OCI-LY1 (cell line): ENCODE results near the gene GHRH.

Experiments
- H2AFZ ChIP-seq: fragments of 200-600 bp; sonication (generic), shearing (Covaris generic); 2 replicates; pipeline ENCODE4 v1.6.0; 2014; ENCODE audit warnings: antibody characterized with exemption, mild to moderate bottlenecking, low read length
- H3F3A ChIP-seq: fragments of 200-600 bp; sonication (generic), shearing (Covaris generic); 2 replicates; pipeline ENCODE4 v1.6.0; 2014; ENCODE audit warnings: mild to moderate bottlenecking, antibody characterized with exemption, low read length, moderate library complexity; ENCODE audit not compliant: insufficient read depth
- H3K27ac ChIP-seq: fragments of 200-600 bp; sonication (generic); 2 replicates; pipeline ENCODE4 v1.5.1; 2014; ENCODE audit warnings: low read length, mixed run types, mild to moderate bottlenecking, low read depth; ENCODE audit not compliant: poor library complexity, severe bottlenecking
- H3K27me3 ChIP-seq: fragments of 200-600 bp; sonication (generic); 2 replicates; pipeline ENCODE4 v1.6.0; 2014; ENCODE audit warnings: antibody characterized with exemption, mild to moderate bottlenecking, low read length, moderate library complexity; ENCODE audit not compliant: insufficient read depth
- H3K36me3 ChIP-seq: fragments of 200-600 bp; sonication (generic); 2 replicates; pipeline ENCODE4 v1.6.1; 2014; ENCODE audit warnings: mild to moderate bottlenecking, antibody characterized with exemption, low read length, moderate library complexity, mixed read lengths; ENCODE audit not compliant: insufficient read depth
- H3K4me1 ChIP-seq: fragments of 200-600 bp; sonication (generic); 2 replicates; pipeline ENCODE4 v1.5.1; 2014; ENCODE audit warnings: mild to moderate bottlenecking, low read length, moderate library complexity; ENCODE audit not compliant: insufficient read depth, severe bottlenecking
- H3K4me2 ChIP-seq: fragments of 200-600 bp; sonication (generic), shearing (Covaris generic); 2 replicates; pipeline ENCODE4 v1.6.1; 2014; ENCODE audit warnings: low read length
- H3K4me3 ChIP-seq: fragments of 200-600 bp; sonication (generic); 2 replicates; pipeline ENCODE4 v1.5.1; 2014; ENCODE audit warnings: low read length, low read depth, mild to moderate bottlenecking, mixed read lengths; ENCODE audit not compliant: poor library complexity, severe bottlenecking
- H3K79me2 ChIP-seq: fragments of 200-600 bp; shearing (Covaris generic); 2 replicates; pipeline ENCODE4 v1.6.1; 2016; ENCODE audit warnings: mixed run types, low read length, mixed read lengths; ENCODE audit not compliant: insufficient read depth
- H3K9ac ChIP-seq: fragments of 200-600 bp; sonication (generic), shearing (Covaris generic); 2 replicates; pipeline ENCODE4 v1.6.1; 2014; ENCODE audit warnings: mild to moderate bottlenecking, low read length, mixed read lengths
- H3K9me2 ChIP-seq: fragments of 200-600 bp; sonication (generic), shearing (Covaris generic); 2 replicates; pipeline ENCODE4 v1.6.1; 2014; ENCODE audit warnings: low read depth, mild to moderate bottlenecking, low read length, mixed read lengths
- H3K9me3 ChIP-seq: fragments of 200-600 bp; shearing (Covaris generic); 2 replicates; pipeline ENCODE4 v1.6.1; 2014; ENCODE audit warnings: low read length, mixed read lengths
- H4K20me1 ChIP-seq: fragments of 200-600 bp; sonication (generic), shearing (Covaris generic); 2 replicates; pipeline ENCODE4 v1.6.0; 2016; ENCODE audit warnings: mild to moderate bottlenecking, low read length; ENCODE audit not compliant: insufficient read depth
- EZH2 ChIP-seq: fragments of 200-600 bp; sonication (generic), shearing (Covaris generic); IDR thresholded peaks from 2 replicates; pipeline ENCODE4 v1.8.0; 2017; ENCODE audit warnings: borderline replicate concordance, mixed run types, mild to moderate bottlenecking, antibody characterized with exemption, low read length, moderate library complexity, mixed read lengths
- TF ChIP-seq, protein P1 (sequence below): fragments of 200-600 bp; sonication (generic), shearing (Covaris generic); IDR thresholded peaks from 2 replicates; pipeline ENCODE4 v1.5.1; 2017; ENCODE audit warnings: mild to moderate bottlenecking, antibody characterized with exemption, low read length, moderate library complexity, mixed read lengths

The GHRH gene

GRCh38 chr20:37288091-37288490 is 26.5 kb upstream of the GHRH start:
- Histone ChIP-seq H3K27ac (no peak overlapping the region), H3K4me1 (peaks cover 23% of the 10 kb centered on the region), H3K9me3 (no peaks in the 10 kb centered on the region), H3F3A (no peaks in the 10 kb centered on the region), H4K20me1 (no peaks in the 10 kb centered on the region), H3K27me3 (0 out of 2 replicates have a peak, but pooled peaks cover 3% of the 10 kb centered on the region), H3K9me2 (no peaks in the 10 kb centered on the region), H3K79me2 (peaks cover 24% of the 10 kb centered on the region), H3K4me3 (no peak overlapping the region), H3K36me3 (peaks cover 21% of the 10 kb centered on the region), H3K9ac (no peak overlapping the region), H2AFZ (no peak overlapping the region), H3K4me2 (no peak overlapping the region)
- TF ChIP-seq, protein P1, sequence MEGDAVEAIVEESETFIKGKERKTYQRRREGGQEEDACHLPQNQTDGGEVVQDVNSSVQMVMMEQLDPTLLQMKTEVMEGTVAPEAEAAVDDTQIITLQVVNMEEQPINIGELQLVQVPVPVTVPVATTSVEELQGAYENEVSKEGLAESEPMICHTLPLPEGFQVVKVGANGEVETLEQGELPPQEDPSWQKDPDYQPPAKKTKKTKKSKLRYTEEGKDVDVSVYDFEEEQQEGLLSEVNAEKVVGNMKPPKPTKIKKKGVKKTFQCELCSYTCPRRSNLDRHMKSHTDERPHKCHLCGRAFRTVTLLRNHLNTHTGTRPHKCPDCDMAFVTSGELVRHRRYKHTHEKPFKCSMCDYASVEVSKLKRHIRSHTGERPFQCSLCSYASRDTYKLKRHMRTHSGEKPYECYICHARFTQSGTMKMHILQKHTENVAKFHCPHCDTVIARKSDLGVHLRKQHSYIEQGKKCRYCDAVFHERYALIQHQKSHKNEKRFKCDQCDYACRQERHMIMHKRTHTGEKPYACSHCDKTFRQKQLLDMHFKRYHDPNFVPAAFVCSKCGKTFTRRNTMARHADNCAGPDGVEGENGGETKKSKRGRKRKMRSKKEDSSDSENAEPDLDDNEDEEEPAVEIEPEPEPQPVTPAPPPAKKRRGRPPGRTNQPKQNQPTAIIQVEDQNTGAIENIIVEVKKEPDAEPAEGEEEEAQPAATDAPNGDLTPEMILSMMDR: no peak
- no peak for TF ChIP-seq EZH2

DNA sequence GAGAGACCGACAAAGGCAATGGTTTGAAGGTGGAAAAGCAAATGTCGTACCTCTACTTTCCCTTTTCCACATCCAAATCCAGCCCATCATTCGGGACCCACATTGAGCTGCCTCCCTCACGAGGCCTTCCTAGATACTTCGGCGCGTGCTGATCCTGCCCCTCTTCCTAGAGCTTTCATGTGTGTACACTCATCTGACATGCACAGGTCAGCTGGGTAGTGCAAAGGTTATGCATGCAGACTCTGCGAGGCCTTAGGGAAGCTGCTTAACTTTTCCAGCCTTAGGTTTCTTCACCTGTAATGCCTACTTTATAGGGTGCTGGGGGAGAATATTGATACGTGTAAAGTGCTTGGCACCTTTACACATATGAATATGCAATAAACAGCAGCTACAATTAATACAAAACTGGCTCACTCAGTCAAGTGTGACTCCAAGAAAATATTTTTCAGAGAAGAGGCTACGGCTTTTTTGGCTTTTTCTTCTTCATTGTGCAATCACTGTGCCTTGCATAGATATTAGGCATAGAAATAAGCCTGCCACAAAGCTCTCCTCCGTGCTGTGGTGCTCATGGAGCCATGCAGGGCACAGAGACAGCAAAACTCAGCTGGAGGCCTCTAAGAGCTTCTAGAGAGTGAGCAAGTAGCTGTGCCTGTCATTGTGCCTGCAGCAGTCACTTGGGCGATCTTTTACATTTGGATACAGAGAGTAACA is 24.2 kb upstream of the GHRH start:
- H3K9me3 ChIP-seq: no peaks in the 10 kb centered on the region
- no peaks in the 10 kb centered on the region for H3F3A ChIP-seq
- no peak overlapping the region for H2AFZ ChIP-seq
- TF ChIP-seq, protein P1: no peak
- no peak for TF ChIP-seq EZH2
- H3K36me3 ChIP-seq: no peaks in the 10 kb centered on the region
- H3K79me2 ChIP-seq: peaks cover 11% of the 10 kb centered on the region
- no peak overlapping the region for H3K4me3 ChIP-seq
- H4K20me1 ChIP-seq: no peaks in the 10 kb centered on the region
- peaks cover 16% of the 10 kb centered on the region for H3K4me1 ChIP-seq
- no peak overlapping the region for H3K4me2 ChIP-seq
- no peaks in the 10 kb centered on the region for H3K9me2 ChIP-seq
- H3K27ac ChIP-seq: no peak overlapping the region
- H3K9ac ChIP-seq: no peak overlapping the region
- 0 out of 2 replicates have a peak, but pooled peaks cover 3% of the 10 kb centered on the region for H3K27me3 ChIP-seq

DNA sequence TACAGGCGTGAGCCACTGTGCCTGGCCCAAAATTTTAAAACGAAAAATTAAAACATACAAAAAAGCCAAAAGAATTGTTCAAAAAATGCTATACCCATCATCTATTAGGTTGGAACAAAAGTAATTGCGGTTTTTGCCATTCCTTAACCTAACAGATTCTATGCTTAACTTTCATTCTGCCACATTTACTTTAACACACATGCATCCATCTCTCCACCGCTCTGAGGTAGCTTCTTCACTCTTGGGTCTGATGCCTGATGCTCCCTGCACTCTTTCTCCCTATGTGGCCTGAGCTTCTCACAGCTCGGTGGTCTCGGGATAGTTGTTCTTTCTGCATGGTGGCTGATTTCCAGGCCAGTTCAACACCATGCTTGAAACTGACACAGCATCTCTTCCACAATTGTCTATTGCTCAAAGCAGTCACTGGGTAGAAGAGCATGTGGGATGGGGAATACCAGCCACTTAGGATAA is 23.1 kb upstream of the GHRH start:
- H2AFZ ChIP-seq: no peak overlapping the region
- TF ChIP-seq EZH2: no peak
- TF ChIP-seq, protein P1: no peak

More for the DNA sequence above, 23.1 kb upstream of the GHRH start:
- H3K4me3 ChIP-seq: no peak overlapping the region
- no peaks in the 10 kb centered on the region for H4K20me1 ChIP-seq
- H3K27ac ChIP-seq: no peak overlapping the region
- H3K9me2 ChIP-seq: no peaks in the 10 kb centered on the region
- peaks cover 7% of the 10 kb centered on the region for H3K4me1 ChIP-seq
- no peak overlapping the region for H3K9ac ChIP-seq
- 0 out of 2 replicates have a peak, but pooled peaks cover 3% of the 10 kb centered on the region for H3K27me3 ChIP-seq
- no peaks in the 10 kb centered on the region for H3K9me3 ChIP-seq
- no peaks in the 10 kb centered on the region for H3F3A ChIP-seq
- no peak overlapping the region for H3K4me2 ChIP-seq
- H3K79me2 ChIP-seq: peaks cover under 1% of the 10 kb centered on the region
- no peaks in the 10 kb centered on the region for H3K36me3 ChIP-seq
